ENCODE data around the gene SASH1. TPM values are rescaled to one million over a fixed set of nuclear protein-coding genes. Genes with fewer than 3 reads are reported as not detected.

Gene SASH1
- total RNA-seq, 4 donors from 2014 or later: 142 to 214 (median 173) TPM

DNA sequence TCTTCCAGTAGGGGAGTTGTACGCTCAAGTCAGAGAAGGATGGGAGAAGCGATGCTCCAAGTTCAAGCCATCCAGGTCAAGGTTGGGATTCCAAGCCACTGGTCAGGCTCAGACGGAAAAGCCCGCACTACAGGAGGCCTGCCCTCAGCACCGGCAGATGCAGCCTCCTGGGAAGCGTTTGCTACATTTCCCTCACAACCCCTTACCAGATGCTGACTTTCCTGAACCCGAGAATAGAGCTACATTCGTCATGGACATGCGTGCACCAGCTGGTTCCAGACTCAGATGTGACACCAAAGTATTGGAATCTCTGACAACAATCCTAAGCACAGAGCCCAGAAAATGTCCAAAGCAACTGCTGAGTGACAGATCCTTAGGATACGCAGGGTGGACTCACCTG is 174.8 kb downstream of the SASH1 start:
- ATAC-seq (ENCODE audit: low FRiP score) (no peak), DNase-seq (ENCODE audit: low spot score) (no peak)
- TF ChIP-seq, protein P1, sequence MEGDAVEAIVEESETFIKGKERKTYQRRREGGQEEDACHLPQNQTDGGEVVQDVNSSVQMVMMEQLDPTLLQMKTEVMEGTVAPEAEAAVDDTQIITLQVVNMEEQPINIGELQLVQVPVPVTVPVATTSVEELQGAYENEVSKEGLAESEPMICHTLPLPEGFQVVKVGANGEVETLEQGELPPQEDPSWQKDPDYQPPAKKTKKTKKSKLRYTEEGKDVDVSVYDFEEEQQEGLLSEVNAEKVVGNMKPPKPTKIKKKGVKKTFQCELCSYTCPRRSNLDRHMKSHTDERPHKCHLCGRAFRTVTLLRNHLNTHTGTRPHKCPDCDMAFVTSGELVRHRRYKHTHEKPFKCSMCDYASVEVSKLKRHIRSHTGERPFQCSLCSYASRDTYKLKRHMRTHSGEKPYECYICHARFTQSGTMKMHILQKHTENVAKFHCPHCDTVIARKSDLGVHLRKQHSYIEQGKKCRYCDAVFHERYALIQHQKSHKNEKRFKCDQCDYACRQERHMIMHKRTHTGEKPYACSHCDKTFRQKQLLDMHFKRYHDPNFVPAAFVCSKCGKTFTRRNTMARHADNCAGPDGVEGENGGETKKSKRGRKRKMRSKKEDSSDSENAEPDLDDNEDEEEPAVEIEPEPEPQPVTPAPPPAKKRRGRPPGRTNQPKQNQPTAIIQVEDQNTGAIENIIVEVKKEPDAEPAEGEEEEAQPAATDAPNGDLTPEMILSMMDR (IDR thresholded peaks at IDR 0.05): no peak

DNA sequence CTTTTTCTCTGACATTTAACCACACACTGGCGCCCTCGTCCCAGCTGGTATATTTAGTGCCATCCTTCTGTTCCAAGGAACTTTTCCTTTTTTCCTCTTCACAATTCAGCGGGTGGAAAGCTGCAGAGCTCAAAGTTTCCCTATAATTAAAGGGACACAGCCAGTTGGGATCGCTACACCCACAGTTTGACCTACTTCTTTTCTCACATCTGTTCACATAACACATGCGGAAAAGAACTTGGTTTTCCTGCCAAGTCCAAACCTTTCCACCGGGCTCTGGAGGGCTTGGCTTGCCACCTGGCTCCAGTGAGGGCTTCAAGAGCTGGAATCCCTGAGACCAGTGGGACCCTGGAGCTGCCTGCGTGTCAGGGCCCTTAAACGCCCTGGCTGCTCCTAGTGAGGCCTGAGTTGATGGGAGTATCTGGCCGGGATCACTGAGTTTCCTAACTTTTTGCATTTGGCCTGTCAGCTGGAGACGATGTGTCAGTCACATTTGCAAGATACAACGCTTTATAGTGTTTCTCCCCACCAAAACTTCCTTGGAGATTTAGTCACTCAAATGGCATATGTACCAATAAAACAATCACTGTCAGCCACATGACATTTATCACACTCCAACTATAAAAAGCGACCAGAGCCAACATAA is 176.0 kb downstream of the SASH1 start:
- ATAC-seq (ENCODE audit: low FRiP score) (no peak), DNase-seq (ENCODE audit: low spot score) (no peak)
- TF ChIP-seq, protein P1 (IDR thresholded peaks at IDR 0.05): no peak

DNA sequence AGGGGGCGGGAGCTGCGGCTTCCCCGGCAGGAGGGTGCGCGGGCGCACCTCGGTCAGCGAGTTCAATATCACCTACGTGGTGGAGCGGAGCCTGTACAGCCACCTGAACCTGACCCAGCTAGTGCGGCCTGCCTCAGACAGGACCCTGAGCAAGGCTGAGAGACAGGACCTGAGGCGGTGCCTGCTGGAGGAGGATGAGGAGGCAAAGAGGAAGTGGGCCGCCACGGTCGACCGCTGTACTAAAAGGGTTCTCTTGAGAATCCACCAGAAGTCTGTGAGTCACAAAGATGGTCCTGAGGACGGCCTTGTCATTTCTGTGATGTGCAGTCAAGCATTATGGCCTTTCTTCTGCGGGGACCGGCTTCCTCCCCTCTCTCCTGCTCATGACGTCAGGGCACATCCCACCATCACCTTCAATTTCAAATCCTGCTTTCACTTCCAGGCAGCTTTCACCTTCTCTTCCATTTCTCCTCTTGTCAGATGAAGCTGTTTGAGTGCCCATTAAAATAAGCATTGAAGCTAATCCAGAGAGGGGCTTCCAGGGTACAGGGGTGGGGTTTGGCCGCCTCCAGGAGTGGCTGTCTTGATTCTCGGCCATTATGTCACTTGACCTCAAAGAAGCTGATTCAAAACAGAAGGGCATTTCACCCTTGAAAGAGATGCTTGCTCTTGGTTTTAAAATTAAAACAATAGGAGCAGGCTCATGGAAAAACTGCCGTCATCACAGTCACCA is 177.6 kb downstream of the SASH1 start:
- ATAC-seq (ENCODE audit: low FRiP score) (no peak), DNase-seq (ENCODE audit: low spot score) (no peak)
- TF ChIP-seq, protein P1 (IDR thresholded peaks at IDR 0.05): no peak

DNA sequence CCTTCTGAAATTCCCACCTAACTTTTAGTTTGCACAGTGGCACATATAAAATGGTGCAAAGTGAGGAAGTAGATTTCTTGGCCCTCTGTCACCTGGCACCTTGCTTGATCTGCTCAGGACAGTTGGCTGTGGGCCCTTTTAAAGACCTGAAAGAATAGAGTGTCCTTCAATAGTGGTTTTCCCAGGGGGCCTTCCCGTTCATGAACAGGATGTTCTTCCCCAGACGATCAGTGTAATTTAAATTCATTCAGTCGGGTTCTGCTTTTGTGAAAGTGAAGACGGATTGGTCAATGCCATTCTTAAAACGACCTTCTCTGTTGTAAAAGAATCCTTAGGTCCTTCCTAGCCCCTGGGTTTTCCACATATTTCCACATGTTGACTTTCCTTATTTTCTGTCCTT is 178.5 kb downstream of the SASH1 start:
- TF ChIP-seq, protein P1 (IDR thresholded peaks at IDR 0.05): no peak
- DNase-seq (ENCODE audit: low spot score) (no peak), ATAC-seq (ENCODE audit: low FRiP score) (no peak)

DNA sequence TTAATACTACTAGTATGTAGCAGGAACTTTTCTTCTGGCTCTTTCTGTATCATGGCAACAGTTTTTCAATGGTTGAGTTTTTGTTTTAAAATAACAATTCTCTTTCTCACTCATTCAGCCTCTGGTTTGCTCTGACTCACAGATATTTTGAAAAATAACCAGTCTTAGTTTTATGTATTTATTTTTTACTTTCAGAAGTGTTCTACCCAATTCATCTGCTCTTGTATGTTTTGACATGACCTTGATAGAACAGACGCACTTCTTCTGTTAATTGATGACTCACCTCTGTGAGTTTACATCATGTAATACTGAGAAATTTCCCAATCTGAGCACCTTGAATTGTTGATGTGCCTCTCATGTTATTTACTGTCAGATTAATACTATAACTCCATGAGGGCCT is 178.9 kb downstream of the SASH1 start:
- ATAC-seq (ENCODE audit: low FRiP score) (peak; percentile 72), DNase-seq (ENCODE audit: low spot score) (no peak)
- TF ChIP-seq, protein P1 (IDR thresholded peaks at IDR 0.05): no peak

DNA sequence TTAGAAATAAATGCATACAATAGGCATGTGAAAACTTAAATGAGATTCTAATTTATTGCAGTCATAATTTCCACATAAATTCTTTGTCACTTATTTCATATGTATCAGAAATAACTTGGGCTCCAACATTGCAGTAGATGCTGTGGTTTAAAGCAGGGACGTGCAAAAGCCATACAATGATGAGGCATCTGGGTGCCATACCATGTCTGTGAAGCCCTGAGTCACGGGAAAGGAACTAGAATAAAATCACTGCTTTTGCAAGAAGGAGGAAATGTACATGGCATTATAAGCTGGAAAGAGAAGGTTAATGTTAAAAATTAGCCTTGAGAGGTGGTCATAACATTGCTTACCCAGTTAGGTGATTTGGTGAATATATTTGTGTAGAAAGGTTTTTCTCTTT is 180.4 kb downstream of the SASH1 start:
- TF ChIP-seq, protein P1 (IDR thresholded peaks at IDR 0.05): no peak
- ATAC-seq (ENCODE audit: low FRiP score) (no peak), DNase-seq (ENCODE audit: low spot score) (no peak)

DNA sequence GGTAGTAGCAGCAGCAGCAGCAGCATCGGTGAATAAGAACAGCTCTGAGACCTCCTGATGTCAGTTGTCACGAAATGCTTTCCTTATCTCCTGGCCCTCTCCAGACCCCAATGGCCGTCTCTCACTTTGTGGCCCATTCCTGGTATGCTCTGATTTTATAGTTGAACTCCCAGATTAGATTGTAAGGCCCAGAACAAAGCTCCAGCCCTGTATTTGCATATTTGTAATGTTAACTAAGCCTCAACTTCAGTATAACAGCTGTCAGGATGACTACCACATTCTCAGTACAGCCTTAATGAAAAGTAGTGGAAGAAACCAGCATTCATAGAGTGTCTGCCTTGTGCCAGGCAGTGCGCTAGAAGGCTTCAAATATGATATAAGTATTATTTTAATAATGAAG is 180.9 kb downstream of the SASH1 start:
- TF ChIP-seq, protein P1 (IDR thresholded peaks at IDR 0.05): no peak
- DNase-seq (ENCODE audit: low spot score): no peak
- no peak for ATAC-seq (ENCODE audit: low FRiP score)
